SK-N-SH (cell line): ENCODE results near the gene SHB.

Experiments
- CTCF ChIP-seq: fragments of 200-600 bp; sonication (generic); IDR thresholded peaks from 2 replicates; pipeline ENCODE4 v1.6.1; 2017; ENCODE audit warnings: antibody characterized with exemption, mild to moderate bottlenecking, moderate library complexity
- EP300 ChIP-seq, 2 experiments: IDR thresholded peaks; 2 replicates each; pipeline versions ENCODE4 v1.4.0 to v1.6.1; 2012; ENCODE audit warnings: borderline replicate concordance in 1 of 2, low read depth in 1 of 2, low read length in 1 of 2
- EZH2phosphoT487 ChIP-seq: fragments of 200-600 bp; sonication (generic); IDR thresholded peaks from 2 replicates; pipeline ENCODE4 v1.6.1; 2017; ENCODE audit warnings: low read depth, mixed run types, mild to moderate bottlenecking, antibody characterized with exemption, moderate library complexity, borderline replicate concordance
- FOXM1 ChIP-seq: IDR thresholded peaks from 2 replicates; pipeline ENCODE4 v1.4.0; 2012; ENCODE audit warnings: low read depth, mild to moderate bottlenecking
- JUND ChIP-seq: IDR thresholded peaks from 2 replicates; pipeline ENCODE4 v1.4.0; 2012
- MXI1 ChIP-seq: IDR thresholded peaks from 2 replicates; pipeline ENCODE4 v1.6.1; 2012; ENCODE audit warnings: mild to moderate bottlenecking, low read depth, low read length, improper control_type of control experiment
- POLR2AphosphoS5 ChIP-seq: IDR thresholded peaks from 2 replicates; pipeline ENCODE4 v1.6.1; 2012; ENCODE audit warnings: low read depth, low read length
- RCOR1 ChIP-seq: fragments of 150-350 bp; IDR thresholded peaks from 2 replicates; pipeline ENCODE4 v1.6.1; 2017; ENCODE audit warnings: antibody characterized with exemption, low read length
- SIN3A ChIP-seq: IDR thresholded peaks from 2 replicates; pipeline ENCODE4 v1.6.1; 2012; ENCODE audit warnings: low read depth, mild to moderate bottlenecking, low read length, moderate library complexity, borderline replicate concordance
- TAF1 ChIP-seq: IDR thresholded peaks from 2 replicates; pipeline ENCODE4 v1.6.1; 2012; ENCODE audit warnings: low read depth, mild to moderate bottlenecking, low read length, moderate library complexity, borderline replicate concordance
- USF2 ChIP-seq: fragments of 150-350 bp; IDR thresholded peaks from 2 replicates; pipeline ENCODE4 v1.6.1; 2017; ENCODE audit warnings: antibody characterized with exemption, low read length, low read depth, borderline replicate concordance
- TF ChIP-seq, protein P1 (sequence below): IDR thresholded peaks from 2 replicates; pipeline ENCODE4 v1.6.1; 2012; ENCODE audit warnings: mild to moderate bottlenecking, low read depth, low read length, moderate library complexity
- TF ChIP-seq, protein P2 (sequence below): IDR thresholded peaks from 2 replicates; pipeline ENCODE4 v1.4.0; 2012; ENCODE audit warnings: low read depth

DNA sequence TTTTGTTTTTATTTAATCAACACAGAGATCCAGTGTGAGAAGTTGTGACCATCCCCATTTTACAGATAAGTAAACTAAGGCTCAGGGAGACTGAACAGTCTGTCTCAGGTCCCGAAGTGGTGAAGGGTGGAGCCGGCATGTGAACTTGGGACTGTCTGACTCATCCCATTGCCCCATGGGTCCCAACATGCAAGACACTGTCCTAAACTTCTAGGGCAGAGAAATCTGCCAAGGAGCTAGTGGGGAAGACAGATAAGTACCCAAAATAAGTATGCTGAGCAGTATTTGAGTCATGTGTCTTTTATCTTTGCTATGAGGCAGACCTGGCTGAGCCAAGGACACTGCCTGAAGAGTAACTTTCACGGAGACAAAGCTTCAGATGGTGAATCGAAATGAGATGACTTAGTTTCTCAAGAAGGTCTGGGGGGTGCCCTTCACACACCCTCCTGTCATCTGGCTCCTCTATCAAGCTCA, 100.8 kb downstream of the SHB start:
- TF ChIP-seq MXI1 (no peak), CTCF (no peak), USF2 (no peak), FOXM1 (no peak), TAF1 (no peak), POLR2AphosphoS5 (no peak), EZH2phosphoT487 (no peak), SIN3A (no peak), EP300 (IDR thresholded peaks at IDR 0.05; ENCODE audit: borderline replicate concordance in 1 of 2, low read depth in 1 of 2, low read length in 1 of 2) (no peak), JUND (peak; percentile 30), RCOR1 (no peak)
- TF ChIP-seq, protein P1, sequence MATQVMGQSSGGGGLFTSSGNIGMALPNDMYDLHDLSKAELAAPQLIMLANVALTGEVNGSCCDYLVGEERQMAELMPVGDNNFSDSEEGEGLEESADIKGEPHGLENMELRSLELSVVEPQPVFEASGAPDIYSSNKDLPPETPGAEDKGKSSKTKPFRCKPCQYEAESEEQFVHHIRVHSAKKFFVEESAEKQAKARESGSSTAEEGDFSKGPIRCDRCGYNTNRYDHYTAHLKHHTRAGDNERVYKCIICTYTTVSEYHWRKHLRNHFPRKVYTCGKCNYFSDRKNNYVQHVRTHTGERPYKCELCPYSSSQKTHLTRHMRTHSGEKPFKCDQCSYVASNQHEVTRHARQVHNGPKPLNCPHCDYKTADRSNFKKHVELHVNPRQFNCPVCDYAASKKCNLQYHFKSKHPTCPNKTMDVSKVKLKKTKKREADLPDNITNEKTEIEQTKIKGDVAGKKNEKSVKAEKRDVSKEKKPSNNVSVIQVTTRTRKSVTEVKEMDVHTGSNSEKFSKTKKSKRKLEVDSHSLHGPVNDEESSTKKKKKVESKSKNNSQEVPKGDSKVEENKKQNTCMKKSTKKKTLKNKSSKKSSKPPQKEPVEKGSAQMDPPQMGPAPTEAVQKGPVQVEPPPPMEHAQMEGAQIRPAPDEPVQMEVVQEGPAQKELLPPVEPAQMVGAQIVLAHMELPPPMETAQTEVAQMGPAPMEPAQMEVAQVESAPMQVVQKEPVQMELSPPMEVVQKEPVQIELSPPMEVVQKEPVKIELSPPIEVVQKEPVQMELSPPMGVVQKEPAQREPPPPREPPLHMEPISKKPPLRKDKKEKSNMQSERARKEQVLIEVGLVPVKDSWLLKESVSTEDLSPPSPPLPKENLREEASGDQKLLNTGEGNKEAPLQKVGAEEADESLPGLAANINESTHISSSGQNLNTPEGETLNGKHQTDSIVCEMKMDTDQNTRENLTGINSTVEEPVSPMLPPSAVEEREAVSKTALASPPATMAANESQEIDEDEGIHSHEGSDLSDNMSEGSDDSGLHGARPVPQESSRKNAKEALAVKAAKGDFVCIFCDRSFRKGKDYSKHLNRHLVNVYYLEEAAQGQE = no peak
- TF ChIP-seq, protein P2, sequence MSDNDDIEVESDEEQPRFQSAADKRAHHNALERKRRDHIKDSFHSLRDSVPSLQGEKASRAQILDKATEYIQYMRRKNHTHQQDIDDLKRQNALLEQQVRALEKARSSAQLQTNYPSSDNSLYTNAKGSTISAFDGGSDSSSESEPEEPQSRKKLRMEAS = no peak
